PC-3 (cell line): ENCODE results near the gene KMT2C.
"Not testable (repeated sequence)": the region's sequence is repeated elsewhere in the genome, so short reads cannot be mapped to it uniquely, and the experiment has no call there.

Experiments
- EZH2 ChIP-seq: fragments of 300-600 bp; sonication (generic); IDR thresholded peaks from one replicate; pipeline ENCODE4 v1.6.1; 2017; ENCODE audit warnings: antibody characterized with exemption, mild to moderate bottlenecking, low read length; ENCODE audit not compliant: unreplicated experiment
- EZH2phosphoT487 ChIP-seq: fragments of 300-600 bp; sonication (generic); IDR thresholded peaks from 2 replicates; pipeline ENCODE4 v1.6.1; 2018; ENCODE audit warnings: mild to moderate bottlenecking, antibody characterized with exemption, low read length, borderline replicate concordance
- TF ChIP-seq, protein P1 (sequence below): fragments of 300-600 bp; sonication (generic); conservative IDR thresholded peaks from 2 replicates; pipeline ENCODE4 v1.5.1; 2017; ENCODE audit warnings: antibody characterized with exemption, low read depth, mild to moderate bottlenecking, low read length

DNA sequence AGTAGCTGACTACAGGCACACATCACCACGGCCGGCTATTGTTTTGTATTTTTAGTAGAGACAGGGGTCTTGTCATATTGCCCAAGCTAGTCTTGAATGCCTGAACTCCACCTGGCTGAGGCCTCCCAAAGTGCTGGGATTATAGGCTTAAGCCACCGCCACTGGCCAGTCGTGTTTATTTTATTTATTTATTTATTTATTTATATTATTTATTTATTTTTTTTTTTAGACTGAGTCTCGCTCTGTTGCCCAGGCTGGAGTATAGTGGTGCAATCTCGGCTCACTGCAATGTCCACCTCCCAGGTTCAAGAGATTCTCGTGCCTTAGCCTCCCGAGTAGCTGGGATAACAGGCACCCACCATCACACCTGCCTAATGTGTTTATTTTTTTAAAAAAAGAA, 6.0 kb upstream of the KMT2C start:
- TF ChIP-seq, protein P1, sequence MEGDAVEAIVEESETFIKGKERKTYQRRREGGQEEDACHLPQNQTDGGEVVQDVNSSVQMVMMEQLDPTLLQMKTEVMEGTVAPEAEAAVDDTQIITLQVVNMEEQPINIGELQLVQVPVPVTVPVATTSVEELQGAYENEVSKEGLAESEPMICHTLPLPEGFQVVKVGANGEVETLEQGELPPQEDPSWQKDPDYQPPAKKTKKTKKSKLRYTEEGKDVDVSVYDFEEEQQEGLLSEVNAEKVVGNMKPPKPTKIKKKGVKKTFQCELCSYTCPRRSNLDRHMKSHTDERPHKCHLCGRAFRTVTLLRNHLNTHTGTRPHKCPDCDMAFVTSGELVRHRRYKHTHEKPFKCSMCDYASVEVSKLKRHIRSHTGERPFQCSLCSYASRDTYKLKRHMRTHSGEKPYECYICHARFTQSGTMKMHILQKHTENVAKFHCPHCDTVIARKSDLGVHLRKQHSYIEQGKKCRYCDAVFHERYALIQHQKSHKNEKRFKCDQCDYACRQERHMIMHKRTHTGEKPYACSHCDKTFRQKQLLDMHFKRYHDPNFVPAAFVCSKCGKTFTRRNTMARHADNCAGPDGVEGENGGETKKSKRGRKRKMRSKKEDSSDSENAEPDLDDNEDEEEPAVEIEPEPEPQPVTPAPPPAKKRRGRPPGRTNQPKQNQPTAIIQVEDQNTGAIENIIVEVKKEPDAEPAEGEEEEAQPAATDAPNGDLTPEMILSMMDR: not testable (repeated sequence)
- TF ChIP-seq EZH2, EZH2phosphoT487: not testable (repeated sequence)
